Ishikawa (cell line): ENCODE measurements around the gene DLST.

Experiments
- CEBPB ChIP-seq: IDR thresholded peaks from 2 replicates; pipeline ENCODE4 v1.6.1; 2012
- CREB1 ChIP-seq: IDR thresholded peaks from 2 replicates; pipeline ENCODE4 v1.6.1; 2012; ENCODE audit warnings: low read depth
- EGR1 ChIP-seq: IDR thresholded peaks from 2 replicates; pipeline ENCODE4 v1.6.1; 2012
- EP300 ChIP-seq: IDR thresholded peaks from 2 replicates; pipeline ENCODE4 v1.6.1; 2012; ENCODE audit warnings: borderline replicate concordance
- FOXM1 ChIP-seq: IDR thresholded peaks from 2 replicates; pipeline ENCODE4 v1.6.1; 2012; ENCODE audit warnings: low read depth, borderline replicate concordance
- NFIC ChIP-seq: IDR thresholded peaks from 2 replicates; pipeline ENCODE4 v1.6.1; 2012
- RAD21 ChIP-seq: IDR thresholded peaks from 2 replicates; pipeline ENCODE4 v1.6.1; 2012; ENCODE audit warnings: low read depth
- TAF1 ChIP-seq: IDR thresholded peaks from 2 replicates; pipeline ENCODE4 v1.6.1; 2012; ENCODE audit warnings: low read depth, mild to moderate bottlenecking
- TCF12 ChIP-seq: IDR thresholded peaks from 2 replicates; pipeline ENCODE4 v1.6.1; 2012; ENCODE audit warnings: low read depth
- TEAD4 ChIP-seq: IDR thresholded peaks from 2 replicates; pipeline ENCODE4 v1.6.1; 2012
- YY1 ChIP-seq: IDR thresholded peaks from 2 replicates; pipeline ENCODE4 v1.6.1; 2012; ENCODE audit warnings: low read depth
- ZBTB7A ChIP-seq: IDR thresholded peaks from 2 replicates; pipeline ENCODE4 v1.6.1; 2012; ENCODE audit warnings: low read depth
- TF ChIP-seq, protein P1 (sequence below): IDR thresholded peaks from 2 replicates; pipeline ENCODE4 v1.6.1; 2012
- TF ChIP-seq, protein P2 (sequence below): IDR thresholded peaks from 2 replicates; pipeline ENCODE4 v1.6.1; 2012; ENCODE audit warnings: low read depth, mild to moderate bottlenecking
- TF ChIP-seq, protein P3 (sequence below): IDR thresholded peaks from 2 replicates; pipeline ENCODE4 v1.6.1; 2012

DLST gene

DNA sequence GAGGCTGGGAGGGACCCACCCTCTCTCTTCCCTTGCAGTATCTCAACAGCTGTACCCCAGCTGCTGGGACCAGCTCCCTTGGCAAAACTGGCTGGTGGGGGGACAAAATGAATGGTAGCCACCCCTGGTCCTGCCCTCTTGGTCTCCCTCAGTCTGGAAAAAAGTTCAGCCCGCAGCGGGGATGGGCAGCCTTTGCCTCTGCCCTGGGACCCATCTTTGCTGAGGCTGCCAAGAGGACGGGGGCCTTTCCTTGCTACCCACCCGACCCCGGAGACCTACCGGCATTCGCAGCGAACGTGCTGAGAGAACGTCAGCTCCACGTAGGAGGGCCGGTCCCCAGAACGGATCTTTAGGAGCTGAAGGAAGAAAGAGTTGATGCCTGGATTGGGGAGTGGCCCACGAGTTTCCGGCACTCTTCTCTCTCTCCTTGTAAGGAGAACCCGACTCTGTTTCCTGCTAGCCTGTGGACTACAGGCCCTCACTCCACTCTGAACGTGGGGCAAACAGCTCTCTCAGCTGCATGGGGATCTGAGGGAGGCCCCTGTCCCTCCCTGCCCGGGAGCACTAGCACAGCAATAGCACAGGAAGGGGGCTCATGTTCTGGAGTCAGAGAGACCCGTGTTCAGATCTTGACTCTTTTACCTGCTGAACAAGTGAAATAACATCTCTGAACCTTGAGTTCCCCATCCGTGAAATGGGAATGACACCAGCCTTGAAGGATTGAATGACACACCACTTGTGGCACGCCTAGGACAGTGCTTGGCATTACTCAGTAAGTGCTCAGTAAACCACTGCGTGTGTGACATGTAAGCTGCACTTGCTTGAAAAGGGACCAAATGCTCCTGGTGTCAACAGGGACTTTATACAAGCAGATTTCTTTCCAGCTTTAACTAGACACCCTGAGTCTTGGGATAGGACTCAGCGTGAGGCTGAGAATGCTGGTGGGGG, 66.8 kb downstream of the DLST start:
- no peak for TF ChIP-seq TCF12
- no peak for TF ChIP-seq EGR1
- TF ChIP-seq YY1 = no peak
- no peak for TF ChIP-seq CREB1
- no peak for TF ChIP-seq CEBPB
- TF ChIP-seq NFIC = no peak
- TF ChIP-seq, protein P1, sequence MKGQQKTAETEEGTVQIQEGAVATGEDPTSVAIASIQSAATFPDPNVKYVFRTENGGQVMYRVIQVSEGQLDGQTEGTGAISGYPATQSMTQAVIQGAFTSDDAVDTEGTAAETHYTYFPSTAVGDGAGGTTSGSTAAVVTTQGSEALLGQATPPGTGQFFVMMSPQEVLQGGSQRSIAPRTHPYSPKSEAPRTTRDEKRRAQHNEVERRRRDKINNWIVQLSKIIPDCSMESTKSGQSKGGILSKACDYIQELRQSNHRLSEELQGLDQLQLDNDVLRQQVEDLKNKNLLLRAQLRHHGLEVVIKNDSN = no peak
- TF ChIP-seq EP300 = no peak
- no peak for TF ChIP-seq ZBTB7A
- TF ChIP-seq FOXM1 = no peak
- no peak for TF ChIP-seq TAF1
- TF ChIP-seq, protein P2, sequence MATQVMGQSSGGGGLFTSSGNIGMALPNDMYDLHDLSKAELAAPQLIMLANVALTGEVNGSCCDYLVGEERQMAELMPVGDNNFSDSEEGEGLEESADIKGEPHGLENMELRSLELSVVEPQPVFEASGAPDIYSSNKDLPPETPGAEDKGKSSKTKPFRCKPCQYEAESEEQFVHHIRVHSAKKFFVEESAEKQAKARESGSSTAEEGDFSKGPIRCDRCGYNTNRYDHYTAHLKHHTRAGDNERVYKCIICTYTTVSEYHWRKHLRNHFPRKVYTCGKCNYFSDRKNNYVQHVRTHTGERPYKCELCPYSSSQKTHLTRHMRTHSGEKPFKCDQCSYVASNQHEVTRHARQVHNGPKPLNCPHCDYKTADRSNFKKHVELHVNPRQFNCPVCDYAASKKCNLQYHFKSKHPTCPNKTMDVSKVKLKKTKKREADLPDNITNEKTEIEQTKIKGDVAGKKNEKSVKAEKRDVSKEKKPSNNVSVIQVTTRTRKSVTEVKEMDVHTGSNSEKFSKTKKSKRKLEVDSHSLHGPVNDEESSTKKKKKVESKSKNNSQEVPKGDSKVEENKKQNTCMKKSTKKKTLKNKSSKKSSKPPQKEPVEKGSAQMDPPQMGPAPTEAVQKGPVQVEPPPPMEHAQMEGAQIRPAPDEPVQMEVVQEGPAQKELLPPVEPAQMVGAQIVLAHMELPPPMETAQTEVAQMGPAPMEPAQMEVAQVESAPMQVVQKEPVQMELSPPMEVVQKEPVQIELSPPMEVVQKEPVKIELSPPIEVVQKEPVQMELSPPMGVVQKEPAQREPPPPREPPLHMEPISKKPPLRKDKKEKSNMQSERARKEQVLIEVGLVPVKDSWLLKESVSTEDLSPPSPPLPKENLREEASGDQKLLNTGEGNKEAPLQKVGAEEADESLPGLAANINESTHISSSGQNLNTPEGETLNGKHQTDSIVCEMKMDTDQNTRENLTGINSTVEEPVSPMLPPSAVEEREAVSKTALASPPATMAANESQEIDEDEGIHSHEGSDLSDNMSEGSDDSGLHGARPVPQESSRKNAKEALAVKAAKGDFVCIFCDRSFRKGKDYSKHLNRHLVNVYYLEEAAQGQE = no peak
- TF ChIP-seq RAD21 = no peak
- no peak for TF ChIP-seq TEAD4

DNA sequence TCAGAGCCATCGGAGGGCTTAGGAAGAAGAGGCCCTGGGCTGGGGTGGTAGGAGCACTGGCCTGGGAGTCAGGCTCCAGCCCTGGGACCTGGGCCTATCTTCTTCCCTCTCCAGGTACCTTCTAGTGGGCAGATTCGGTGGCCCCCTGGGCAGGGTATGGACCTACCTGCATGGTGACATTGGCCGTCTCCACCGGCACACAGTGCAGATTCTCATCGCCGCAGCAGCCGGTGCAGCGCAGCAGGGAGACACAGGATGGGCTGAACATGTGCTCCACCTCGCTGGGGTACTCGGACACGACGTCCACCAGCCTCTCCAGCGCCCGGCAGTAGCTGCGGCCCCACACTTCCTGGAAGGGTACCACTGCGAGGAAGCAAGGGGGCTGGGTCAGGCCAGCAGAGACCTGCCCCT, 67.5 kb downstream of the DLST start:
- no peak for TF ChIP-seq EGR1
- no peak for TF ChIP-seq NFIC
- TF ChIP-seq, protein P3, sequence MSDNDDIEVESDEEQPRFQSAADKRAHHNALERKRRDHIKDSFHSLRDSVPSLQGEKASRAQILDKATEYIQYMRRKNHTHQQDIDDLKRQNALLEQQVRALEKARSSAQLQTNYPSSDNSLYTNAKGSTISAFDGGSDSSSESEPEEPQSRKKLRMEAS = no peak
- no peak for TF ChIP-seq CEBPB
- TF ChIP-seq, protein P1 = no peak
- TF ChIP-seq, protein P2 = no peak
- no peak for TF ChIP-seq CREB1
- TF ChIP-seq TAF1 = no peak

DNA sequence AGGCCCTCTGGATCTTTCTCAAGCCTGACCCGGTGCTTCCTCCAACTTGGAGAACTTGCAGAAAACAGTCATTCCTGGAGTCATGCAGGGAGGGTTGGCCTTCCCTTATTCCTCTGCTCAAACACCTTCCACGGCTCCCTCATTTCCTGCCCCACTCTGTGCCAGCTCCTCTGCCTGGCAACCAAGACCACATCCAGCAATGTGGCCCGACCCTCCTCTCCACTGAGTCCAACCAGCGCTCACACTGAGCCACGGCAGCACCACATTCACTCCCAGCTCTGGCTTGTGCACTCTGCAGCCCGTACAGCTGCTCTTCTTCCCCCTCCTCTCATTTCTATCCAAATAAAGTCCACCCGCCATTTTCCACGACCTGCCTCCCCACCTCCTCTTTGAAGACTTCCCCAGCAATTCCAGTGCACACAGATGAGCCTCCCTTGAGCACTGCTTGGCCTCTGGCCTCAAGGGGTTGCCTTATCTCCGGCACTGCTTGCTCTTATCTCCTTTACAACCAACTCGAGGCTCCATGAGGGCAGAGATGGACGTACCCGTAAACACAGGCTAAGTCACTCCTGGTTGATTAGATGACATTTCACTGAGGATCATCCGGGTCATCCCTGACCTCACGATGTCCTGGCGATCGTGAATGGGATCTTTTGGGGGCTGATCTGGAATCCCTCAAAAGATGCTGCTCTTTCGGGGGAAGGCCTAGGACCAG, 68.3 kb downstream of the DLST start:
- no peak for TF ChIP-seq ZBTB7A
- no peak for TF ChIP-seq EP300
- TF ChIP-seq NFIC = no peak
- no peak for TF ChIP-seq TEAD4
- no peak for TF ChIP-seq CREB1
- no peak for TF ChIP-seq RAD21
- TF ChIP-seq, protein P2 = no peak
- TF ChIP-seq FOXM1 = no peak
- TF ChIP-seq, protein P3 = no peak
- TF ChIP-seq, protein P1 = no peak
- TF ChIP-seq EGR1 = no peak
- no peak for TF ChIP-seq TCF12
- no peak for TF ChIP-seq YY1
- TF ChIP-seq TAF1 = no peak
- TF ChIP-seq CEBPB = no peak
